IPS-11a (cell line): ENCODE data around the gene TRIM6.
"Not testable (repeated sequence)": the region's sequence is repeated elsewhere in the genome, so short reads cannot be mapped to it uniquely, and the experiment has no call there.

Experiments used
- H3K4me3 ChIP-seq: one replicate; pipeline ENCODE4 v1.5.1; 2013; ENCODE audit warnings: low read depth, low read length, control low read depth

TRIM6 gene

GRCh38 chr11:5596607-5597201 is at the start of gene TRIM6:
Gene TRIM6 (plus strand): TSS chr11:5596637. CDS start chr11:5596898, 261 bp downstream.
- H3K4me3 ChIP-seq = peak within 1 kb of the TSS; percentile 84

DNA sequence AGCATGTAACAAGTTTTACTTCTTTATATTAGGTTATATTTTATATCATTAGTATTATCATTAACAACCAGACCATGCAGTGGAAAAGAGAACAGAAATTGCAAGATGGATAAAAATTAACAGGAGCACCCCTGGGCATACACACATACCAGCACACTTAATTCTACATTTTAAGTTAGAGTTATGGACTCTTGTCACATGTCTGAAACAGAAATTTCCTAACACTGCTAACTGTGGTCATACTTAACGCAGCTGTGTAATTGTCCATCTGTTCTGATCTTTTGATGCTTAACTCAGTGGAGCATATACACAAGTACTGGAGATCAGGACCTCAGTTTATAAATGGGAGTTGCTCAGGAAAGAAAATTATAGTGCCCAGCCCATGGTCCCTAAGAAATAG is 48.5 kb upstream of the TRIM6 start:
- no peak overlapping the region for H3K4me3 ChIP-seq

DNA sequence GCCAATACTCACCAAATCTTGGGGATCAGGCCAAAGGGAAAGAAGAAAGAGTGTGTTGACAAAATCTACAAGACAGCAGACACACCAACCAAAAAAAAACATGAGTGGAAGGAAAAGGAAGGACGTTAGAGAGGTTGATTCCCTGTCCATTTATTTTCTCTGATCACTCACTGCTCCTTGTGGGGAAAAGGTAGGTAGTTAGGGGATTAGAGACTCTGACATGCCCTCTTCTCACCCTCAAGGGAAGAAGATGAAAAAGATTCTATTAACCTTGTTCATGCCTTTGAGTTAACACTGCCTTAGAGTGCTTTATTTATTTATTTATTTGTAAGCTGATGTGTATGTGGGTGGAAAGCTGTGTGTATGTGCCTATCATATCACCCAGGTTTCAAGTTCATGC is 48.0 kb upstream of the TRIM6 start, which contains the start of gene OR52H1:
Gene OR52H1, minus strand, starts transcription at position 101 of the 400 bp plus-strand sequence. CDS start 3,035 bp downstream, outside the sequence.
- no peak within 1 kb of the TSS for H3K4me3 ChIP-seq

DNA sequence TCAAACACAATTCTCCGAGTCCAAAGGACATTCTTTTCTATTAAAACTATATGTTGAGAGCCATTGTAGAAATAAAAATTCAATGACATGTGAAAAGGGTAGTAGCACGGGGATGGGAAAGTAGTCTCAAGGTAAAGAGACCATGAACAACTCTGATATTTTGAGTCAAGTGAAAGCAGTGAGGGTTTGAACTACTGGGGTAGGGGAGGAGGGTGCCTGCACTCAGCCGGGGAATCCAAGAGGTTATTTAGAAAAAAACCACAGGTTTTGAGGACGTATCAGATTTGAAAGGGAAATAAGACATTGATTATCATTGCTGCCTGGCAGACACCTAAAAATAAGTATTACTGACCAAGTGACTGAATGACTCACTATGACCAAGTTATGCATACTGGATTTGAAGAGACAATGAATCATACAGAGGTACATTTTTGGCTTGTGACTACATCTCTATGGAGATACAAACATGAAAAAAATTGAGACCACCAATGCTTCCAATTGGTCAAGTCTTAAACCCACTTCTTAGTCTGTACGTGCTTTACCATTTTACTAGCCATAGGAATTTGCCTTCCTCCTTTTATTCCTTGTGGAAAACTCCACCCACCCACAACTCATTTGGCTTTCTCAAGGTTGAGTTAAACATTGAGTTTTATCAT is 45.9 kb upstream of the TRIM6 start:
- H3K4me3 ChIP-seq = no peak overlapping the region

GRCh38 chr11:5553343-5553742 is 43.1 kb upstream of the TRIM6 start:
- H3K4me3 ChIP-seq = no peak overlapping the region

- no peak overlapping the region for H3K4me3 ChIP-seq
Observed at GRCh38 chr11:5556596-5557188, 39.7 kb upstream of the TRIM6 start.

GRCh38 chr11:5557751-5558150 is 38.7 kb upstream of the TRIM6 start:
- H3K4me3 ChIP-seq = no peak overlapping the region

- H3K4me3 ChIP-seq = no peak overlapping the region
Observed at GRCh38 chr11:5564259-5565019, 32.0 kb upstream of the TRIM6 start.

DNA sequence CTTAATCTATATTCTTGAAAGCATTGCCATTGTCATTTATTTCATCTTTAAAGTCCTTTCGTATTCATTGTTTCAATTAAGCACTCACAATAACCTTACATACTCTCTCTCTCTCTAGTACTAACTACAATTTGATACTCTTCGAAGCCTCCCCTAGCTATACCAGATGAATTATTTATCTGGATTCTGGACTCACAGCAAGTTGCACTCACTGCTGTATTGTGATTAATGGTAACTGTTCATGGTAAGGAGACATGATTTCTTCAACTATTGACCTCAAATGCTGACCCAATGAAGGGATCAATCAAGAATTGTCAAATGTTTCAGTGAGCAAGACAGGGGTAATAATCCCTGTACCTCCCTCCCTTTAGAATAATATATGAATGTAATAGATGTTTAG is 21.8 kb upstream of the TRIM6 start:
- H3K4me3 ChIP-seq = no peak overlapping the region

GRCh38 chr11:5575152-5575551 is 21.3 kb upstream of the TRIM6 start:
- H3K4me3 ChIP-seq = no peak overlapping the region

GRCh38 chr11:5577101-5577500 is 19.3 kb upstream of the TRIM6 start:
- H3K4me3 ChIP-seq = no peak overlapping the region

DNA sequence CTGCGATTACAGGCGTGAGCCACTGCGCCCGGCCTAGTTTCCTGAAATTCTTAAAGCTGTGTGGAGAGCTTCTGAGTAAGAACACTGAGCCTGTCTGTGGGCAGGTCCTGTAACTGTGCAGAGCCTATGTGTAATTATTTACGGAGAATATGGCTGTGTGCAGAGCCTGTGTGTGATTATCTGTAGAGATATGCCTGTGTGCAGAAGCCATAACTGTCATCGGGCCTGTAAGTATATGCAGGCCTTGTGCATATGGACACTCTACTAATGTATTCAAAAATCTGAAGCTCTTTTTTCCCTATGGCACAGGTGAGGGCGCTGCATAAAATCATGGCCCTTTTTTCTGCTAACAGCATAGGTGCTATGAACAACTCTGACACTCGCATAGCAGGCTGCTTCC is 15.9 kb upstream of the TRIM6 start, which contains the start of gene OR52B6:
Gene OR52B6, plus strand, starts transcription at position 301 of the 400 bp plus-strand sequence. Its CDS starts 0 bp downstream, at position 301.
- H3K4me3 ChIP-seq = no peak within 1 kb of the TSS

DNA sequence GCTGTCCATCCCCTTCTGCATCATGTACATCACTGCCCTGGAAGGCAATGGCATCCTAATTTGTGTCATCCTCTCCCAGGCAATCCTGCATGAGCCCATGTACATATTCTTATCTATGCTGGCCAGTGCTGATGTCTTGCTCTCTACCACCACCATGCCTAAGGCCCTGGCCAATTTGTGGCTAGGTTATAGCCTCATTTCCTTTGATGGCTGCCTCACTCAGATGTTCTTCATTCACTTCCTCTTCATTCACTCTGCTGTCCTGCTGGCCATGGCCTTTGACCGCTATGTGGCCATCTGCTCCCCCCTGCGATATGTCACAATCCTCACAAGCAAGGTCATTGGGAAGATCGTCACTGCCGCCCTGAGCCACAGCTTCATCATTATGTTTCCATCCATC is 15.4 kb upstream of the TRIM6 start:
- no peak overlapping the region for H3K4me3 ChIP-seq

GRCh38 chr11:5584458-5584857 is 12.0 kb upstream of the TRIM6 start:
- not testable (repeated sequence) for H3K4me3 ChIP-seq

DNA sequence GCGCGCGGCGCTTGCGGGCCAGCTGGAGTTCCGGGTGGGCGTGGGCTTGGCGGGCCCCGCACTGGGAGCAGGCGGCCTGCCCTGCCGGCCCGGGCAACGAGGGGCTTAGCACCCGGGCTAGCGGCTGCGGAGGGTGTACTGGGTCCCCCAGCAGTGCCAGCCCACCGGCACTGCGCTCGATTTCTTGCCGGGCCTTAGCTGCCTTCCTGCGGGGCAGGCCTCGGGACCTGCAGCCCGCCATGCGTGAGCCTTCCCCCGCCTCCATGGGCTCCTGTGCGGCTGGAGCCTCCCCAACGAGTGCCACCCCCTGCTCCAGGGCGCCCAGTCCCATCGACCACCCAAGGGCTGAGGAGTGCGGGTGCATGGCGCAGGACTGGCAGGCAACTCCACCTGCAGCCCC is 6.5 kb upstream of the TRIM6 start:
- H3K4me3 ChIP-seq = not testable (repeated sequence)

DNA sequence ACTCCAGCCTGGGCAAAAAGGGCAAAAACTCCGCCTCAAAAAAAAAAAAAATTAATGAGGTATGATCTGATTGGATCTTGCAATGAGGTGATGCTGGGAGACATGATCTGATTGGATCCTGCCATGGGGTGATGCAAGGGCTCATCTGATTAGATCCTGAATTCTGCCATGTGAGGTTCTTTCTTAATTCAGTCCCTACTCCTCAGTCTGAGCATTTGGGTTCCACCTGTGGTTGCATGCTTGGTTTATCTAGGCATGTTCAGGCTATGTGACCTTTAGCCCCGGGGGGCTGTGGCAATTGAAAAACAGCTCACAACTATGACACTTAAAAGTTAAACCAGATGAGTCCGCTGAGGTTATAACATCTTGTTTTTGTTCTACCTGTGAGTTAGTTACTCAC is 4.8 kb upstream of the TRIM6 start:
- no peak overlapping the region for H3K4me3 ChIP-seq

DNA sequence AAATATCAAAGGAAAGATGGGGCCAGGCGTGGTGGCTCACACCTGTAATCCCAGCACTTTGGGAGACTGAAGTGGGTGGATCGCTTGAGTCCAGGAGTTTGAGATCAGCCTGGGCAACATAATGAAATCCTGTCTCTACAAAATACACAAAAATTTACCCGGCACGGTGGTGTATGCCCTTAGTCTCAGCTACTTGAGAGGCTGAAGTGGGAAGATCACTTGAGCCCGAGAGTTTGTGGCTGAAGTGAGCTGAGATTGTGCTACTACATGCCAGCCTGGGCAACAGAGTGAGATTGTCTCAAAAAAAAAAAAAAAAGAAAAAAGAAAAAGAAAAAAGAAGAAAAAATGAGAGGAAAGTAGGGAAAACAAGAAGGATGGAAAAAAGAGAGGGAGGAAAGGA is 3.8 kb upstream of the TRIM6 start:
- H3K4me3 ChIP-seq = no peak overlapping the region

GRCh38 chr11:5593146-5593545 is 3.3 kb upstream of the TRIM6 start:
- no peak overlapping the region for H3K4me3 ChIP-seq

DNA sequence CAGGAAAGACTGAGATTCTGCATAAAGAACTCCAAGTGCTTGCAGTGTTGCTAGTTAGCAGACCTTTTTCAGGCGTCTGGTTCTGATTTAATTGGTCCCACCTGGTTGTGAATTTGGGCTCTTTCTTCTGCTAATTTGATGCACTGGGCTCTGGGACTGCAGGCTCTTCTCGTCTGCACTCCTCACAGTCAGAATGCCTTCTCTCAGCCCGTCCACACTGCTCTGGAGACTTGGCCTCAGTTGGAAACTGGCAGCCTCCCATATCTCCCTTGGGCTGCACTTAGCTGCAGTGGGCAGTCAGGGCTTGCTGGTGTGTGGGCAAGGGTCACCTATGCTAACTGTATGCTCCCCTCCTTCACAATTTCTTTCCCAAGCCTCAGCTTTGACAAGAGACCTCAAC is 1.5 kb downstream of the TRIM6 start:
- H3K4me3 ChIP-seq = no peak overlapping the region

DNA sequence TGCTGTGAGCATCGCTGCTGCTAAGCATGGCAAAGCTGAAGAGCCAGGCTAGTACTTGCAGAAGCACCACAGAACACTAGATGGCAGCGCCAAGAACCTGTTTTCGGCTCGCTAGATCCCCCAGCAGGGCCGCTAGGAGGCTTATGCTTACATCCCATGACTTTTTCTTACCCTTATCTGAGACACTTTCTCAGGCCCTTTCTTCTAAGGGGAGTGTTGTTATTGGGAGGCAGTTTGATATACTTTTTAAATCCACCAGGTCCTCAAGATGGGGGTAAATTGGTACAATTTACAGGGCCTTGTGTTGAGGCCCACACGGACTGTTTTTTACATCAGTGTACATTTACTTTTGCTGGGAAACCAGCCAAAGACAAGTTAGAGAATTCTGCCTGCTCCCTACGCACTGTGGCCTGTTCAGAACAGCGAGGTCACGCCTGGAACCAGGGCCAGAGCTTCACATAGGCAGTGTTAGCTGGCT is 4.0 kb downstream of the TRIM6 start:
- H3K4me3 ChIP-seq = no peak overlapping the region

DNA sequence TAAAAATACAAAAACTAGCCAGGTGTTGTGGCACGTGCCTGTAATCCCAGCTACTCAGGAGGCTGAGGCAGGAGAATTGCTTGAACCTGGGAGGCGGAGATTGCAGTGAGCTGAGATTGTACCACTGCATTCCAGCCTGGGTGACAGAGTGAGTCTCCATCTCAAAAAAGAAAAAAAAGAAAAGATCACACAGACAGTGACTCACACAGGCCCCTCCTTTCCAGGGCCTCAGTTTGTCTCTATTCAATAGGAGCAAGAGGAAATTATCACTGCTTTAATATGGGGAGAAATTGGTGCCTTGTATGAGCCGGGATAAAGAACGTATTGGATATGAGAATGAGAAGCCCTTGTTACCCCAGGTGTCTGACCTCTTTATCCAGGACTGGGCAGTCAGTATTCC is 6.4 kb downstream of the TRIM6 start:
- not testable (repeated sequence) for H3K4me3 ChIP-seq
